HUES64 (cell line): ENCODE data around the gene MS4A14.

Experiments
- H3K27ac ChIP-seq: 2 replicates; pipeline ENCODE4 v1.7.0; 2013; ENCODE audit warnings: low read depth, low read length, inconsistent platforms
- H3K27me3 ChIP-seq: 2 replicates; pipeline ENCODE4 v1.6.1; 2013; ENCODE audit warnings: mild to moderate bottlenecking, low read length; ENCODE audit not compliant: insufficient read depth
- H3K36me3 ChIP-seq: 2 replicates; pipeline ENCODE4 v1.6.1; 2013; ENCODE audit warnings: mild to moderate bottlenecking, low read length; ENCODE audit not compliant: insufficient read depth
- H3K4me1 ChIP-seq: 2 replicates; pipeline ENCODE4 v1.6.1; 2013; ENCODE audit warnings: mild to moderate bottlenecking, low read length, moderate library complexity; ENCODE audit not compliant: insufficient read depth
- H3K4me3 ChIP-seq: 2 replicates; pipeline ENCODE4 v1.5.1; 2013; ENCODE audit warnings: mild to moderate bottlenecking, low read length, moderate library complexity
- H3K9ac ChIP-seq: 2 replicates; pipeline ENCODE4 v1.6.1; 2013; ENCODE audit warnings: mild to moderate bottlenecking, low read depth, low read length
- H3K9me3 ChIP-seq: 2 replicates; pipeline ENCODE4 v1.6.1; 2013; ENCODE audit warnings: low read depth, low read length; ENCODE audit not compliant: insufficient read depth
- WGBS: fragments of 150-250, 120-280 bp; methylation state at CpG from one replicate; pipeline ENCODE4 v1.1.7; 2013; ENCODE audit warnings: missing lambda C conversion rate; 5-methylcytosine and 5-hydroxymethylcytosine counted together

MS4A14 gene

DNA sequence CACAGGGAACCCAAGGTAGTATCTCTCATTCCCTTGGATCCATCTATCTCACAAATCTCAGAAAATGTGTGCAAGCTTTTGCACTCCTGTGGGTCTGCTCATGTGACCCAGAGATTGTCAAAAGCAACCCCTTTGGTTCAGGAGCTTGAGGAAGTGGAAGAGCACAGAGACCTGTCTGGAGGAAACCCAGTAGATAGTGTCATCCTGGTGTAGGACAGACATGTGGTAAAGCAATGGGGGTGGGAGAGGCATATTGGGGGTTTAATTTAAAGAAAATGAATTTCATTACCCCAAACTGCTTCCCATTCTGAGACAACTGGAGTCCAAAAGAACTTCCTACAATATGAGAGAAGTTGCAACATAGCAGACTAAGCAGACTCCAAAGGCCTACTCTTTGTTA, 5.8 kb upstream of the MS4A14 start:
- Histone ChIP-seq H3K36me3 (no peaks in the 10 kb centered on the region), H3K9ac (no peak overlapping the region), H3K9me3 (no peaks in the 10 kb centered on the region), H3K4me3 (no peak overlapping the region), H3K4me1 (no peaks in the 10 kb centered on the region), H3K27me3 (no peaks in the 10 kb centered on the region), H3K27ac (no peak overlapping the region)

DNA sequence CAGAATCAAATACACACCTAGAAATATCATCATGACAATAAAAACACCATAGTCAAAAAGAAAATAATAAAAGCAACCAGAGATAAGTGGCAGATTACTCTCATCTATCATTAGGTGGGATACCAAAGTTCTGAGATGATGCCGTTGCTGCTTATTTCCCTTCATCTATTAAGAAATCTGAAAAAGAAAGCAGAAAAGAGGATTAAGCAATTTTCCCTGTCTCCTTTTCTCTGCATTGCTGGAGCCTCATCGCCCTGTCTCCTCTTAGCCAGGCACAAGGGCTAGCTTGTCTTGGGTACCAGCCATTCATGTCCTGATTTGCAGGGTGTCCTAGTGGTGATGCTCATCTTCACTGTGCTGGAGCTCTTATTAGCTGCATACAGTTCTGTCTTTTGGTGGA, 3.9 kb upstream of the MS4A14 start:
- no peaks in the 10 kb centered on the region for H3K27me3 ChIP-seq
- H3K4me1 ChIP-seq: no peaks in the 10 kb centered on the region
- WGBS: 94% methylated on average over 2 of the region's 2 CpGs
- no peaks in the 10 kb centered on the region for H3K9me3 ChIP-seq
- no peak overlapping the region for H3K9ac ChIP-seq
- H3K4me3 ChIP-seq: no peak overlapping the region
- H3K36me3 ChIP-seq: no peaks in the 10 kb centered on the region
- H3K27ac ChIP-seq: no peak overlapping the region

- WGBS: 98% methylated on average over 5 of the region's 5 CpGs
- Histone ChIP-seq H3K9ac (no peak overlapping the region), H3K36me3 (no peaks in the 10 kb centered on the region), H3K27me3 (no peaks in the 10 kb centered on the region), H3K27ac (no peak overlapping the region), H3K4me3 (no peak overlapping the region), H3K9me3 (no peaks in the 10 kb centered on the region), H3K4me1 (no peaks in the 10 kb centered on the region)
Observed at GRCh38 chr11:60393016-60393415, 3.2 kb upstream of the MS4A14 start.

DNA sequence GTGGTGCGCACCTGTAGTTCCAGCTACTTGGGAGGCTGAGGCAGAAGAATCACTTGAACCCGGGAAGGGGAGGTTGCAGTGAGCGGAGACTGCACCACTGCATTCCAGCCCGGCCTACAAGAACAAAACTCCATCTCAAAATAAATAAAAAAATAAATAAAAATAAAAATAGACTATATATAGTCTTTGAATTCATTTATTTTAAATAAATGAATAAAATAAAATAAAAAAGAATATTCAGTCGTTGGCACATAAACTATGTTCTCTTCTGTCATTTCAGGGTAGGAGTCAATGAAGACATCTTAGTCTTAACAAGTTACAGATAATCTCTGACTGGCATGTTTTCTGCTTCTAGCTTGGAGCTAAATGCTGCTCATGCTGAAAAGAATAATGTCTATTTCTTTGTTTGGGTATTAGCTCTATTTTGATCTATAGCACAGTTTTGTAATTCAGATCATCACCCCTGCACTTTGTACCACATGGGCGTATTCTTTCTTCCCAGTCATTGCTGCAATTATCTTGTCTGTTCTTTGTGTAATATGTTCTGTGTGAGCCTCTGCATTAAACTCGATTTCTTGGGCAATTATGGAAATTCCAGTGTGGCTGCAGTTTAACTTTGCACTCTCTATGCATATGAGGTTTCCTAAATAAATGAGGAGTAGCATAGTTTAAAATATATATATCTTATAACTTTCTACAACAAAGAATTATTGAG, 1.4 kb upstream of the MS4A14 start:
- Histone ChIP-seq H3K36me3 (no peaks in the 10 kb centered on the region), H3K27me3 (no peaks in the 10 kb centered on the region), H3K4me3 (no peak overlapping the region), H3K4me1 (no peaks in the 10 kb centered on the region), H3K27ac (no peak overlapping the region), H3K9me3 (no peaks in the 10 kb centered on the region), H3K9ac (no peak overlapping the region)
- 95% methylated on average over 6 of the region's 7 CpGs for WGBS

DNA sequence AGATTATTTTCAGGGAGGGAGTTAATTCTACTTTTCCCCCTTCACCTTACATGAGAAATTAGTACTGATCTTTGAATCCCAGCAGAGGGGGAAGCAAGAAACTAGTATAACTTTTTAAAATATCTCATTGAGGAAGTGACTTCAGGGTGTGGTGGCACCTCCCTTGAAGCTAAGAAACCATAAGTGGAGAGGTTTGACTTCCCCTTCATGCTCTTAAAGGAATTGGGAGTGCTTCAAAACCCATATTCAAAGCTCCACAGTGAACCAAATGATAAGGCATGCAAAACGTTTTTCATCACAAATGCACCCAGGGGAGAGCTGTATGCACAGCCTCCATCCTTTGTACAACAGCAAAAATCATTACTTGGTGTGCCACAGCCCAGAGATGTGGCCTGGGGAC, 540 bp downstream of the MS4A14 start:
- H3K4me1 ChIP-seq: no peaks in the 10 kb centered on the region
- 0 out of 2 replicates have a peak, but pooled peaks cover 6% of the 10 kb centered on the region for H3K9me3 ChIP-seq
- H3K9ac ChIP-seq: no peak overlapping the region
- WGBS: 24% methylated on average over 1 of the region's 1 CpG
- no peaks in the 10 kb centered on the region for H3K27me3 ChIP-seq
- no peaks in the 10 kb centered on the region for H3K36me3 ChIP-seq
- H3K27ac ChIP-seq: no peak overlapping the region
- no peak overlapping the region for H3K4me3 ChIP-seq

GRCh38 chr11:60420015-60420414, 23.8 kb downstream of the MS4A14 start:
- WGBS: 45% methylated on average over 2 of the region's 2 CpGs
- H3K36me3 ChIP-seq: no peaks in the 10 kb centered on the region
- H3K27me3 ChIP-seq: no peaks in the 10 kb centered on the region
- H3K27ac ChIP-seq: no peak overlapping the region
- H3K9me3 ChIP-seq: peaks cover 10% of the 10 kb centered on the region; the same call in 1 of the 2 replicates
- no peaks in the 10 kb centered on the region for H3K4me1 ChIP-seq
- no peak overlapping the region for H3K9ac ChIP-seq
- no peak overlapping the region for H3K4me3 ChIP-seq

DNA sequence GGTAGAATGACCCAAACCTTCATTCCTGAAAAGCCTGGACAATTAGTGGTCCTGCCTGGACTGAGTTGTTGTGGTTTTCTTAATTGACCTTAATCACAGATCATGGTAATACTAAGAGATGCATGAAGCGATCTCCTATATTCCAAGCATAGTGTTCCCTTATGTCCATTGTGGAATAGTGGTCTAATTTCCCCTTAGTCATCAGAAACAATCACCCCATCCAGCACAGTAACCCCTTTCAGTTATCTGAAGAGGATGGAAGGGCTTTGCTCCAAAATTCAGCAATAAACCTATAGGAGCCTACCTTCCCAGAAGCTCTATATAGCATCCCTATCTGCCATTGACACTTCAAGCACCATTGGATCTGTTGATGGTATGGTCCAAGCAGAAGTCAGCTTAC, 26.4 kb downstream of the MS4A14 start:
- WGBS: no CpG with 5 or more reads among the region's 1 CpG
- Histone ChIP-seq H3K4me1 (no peaks in the 10 kb centered on the region), H3K9ac (no peak overlapping the region), H3K27ac (no peak overlapping the region), H3K36me3 (no peaks in the 10 kb centered on the region), H3K9me3 (peaks cover 10% of the 10 kb centered on the region; the same call in 1 of the 2 replicates), H3K4me3 (no peak overlapping the region), H3K27me3 (no peaks in the 10 kb centered on the region)

DNA sequence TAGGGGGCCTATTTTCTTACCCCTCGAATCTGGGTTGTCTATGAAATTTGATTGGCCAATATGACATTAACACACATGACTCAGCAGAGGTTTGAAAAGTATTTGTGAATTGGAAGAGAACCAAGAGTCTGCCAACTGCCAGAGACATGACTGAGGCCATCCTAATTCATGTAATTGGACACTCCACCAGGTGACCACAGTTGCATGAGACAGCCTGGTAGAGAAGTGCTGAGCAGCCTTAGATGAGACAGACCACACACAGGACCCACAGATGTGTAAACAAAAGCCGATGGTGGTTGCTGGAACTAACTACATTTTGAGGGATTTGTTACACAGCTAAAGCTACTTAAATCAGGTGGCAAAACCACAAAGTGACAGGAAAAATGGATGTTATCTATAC, 32.3 kb downstream of the MS4A14 start:
- Histone ChIP-seq H3K4me1 (no peaks in the 10 kb centered on the region; the same call in 1 of the 2 replicates), H3K36me3 (no peaks in the 10 kb centered on the region), H3K27ac (no peak overlapping the region), H3K9me3 (no peaks in the 10 kb centered on the region), H3K9ac (no peak overlapping the region), H3K27me3 (no peaks in the 10 kb centered on the region), H3K4me3 (no peak overlapping the region)
- 81% methylated on average over 2 of the region's 2 CpGs for WGBS

DNA sequence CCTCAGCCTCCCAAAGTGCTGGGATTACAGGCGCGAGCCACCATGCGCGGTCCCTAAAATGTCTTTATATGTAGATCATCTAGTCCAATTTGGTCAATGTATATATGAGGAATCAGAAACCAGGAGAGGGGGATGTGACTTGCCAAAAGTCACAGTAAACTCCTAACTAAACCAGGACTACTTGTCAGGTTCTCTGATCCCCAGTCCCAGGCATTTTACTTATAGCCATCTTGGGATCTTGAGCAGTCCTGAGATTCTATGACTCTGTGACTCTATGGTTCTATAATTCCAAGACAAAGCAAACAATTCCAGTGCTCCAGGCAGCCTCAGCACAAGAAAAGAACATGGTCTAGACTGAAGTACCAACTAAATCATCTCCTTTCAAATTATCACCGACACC, 33.0 kb downstream of the MS4A14 start, which contains the start of gene MS4A5:
Gene MS4A5 (plus strand): TSS at position 301 of the 400 bp plus-strand sequence. CDS start 103 bp downstream, outside the sequence.
- 99% methylated on average over 5 of the region's 5 CpGs for WGBS
- Histone ChIP-seq H3K4me1 (no peaks in the 10 kb centered on the region; the same call in 1 of the 2 replicates), H3K36me3 (no peaks in the 10 kb centered on the region), H3K27me3 (no peaks in the 10 kb centered on the region), H3K27ac (no peak within 1 kb of the TSS), H3K9ac (no peak within 1 kb of the TSS), H3K9me3 (no peaks in the 10 kb centered on the region), H3K4me3 (no peak within 1 kb of the TSS)

DNA sequence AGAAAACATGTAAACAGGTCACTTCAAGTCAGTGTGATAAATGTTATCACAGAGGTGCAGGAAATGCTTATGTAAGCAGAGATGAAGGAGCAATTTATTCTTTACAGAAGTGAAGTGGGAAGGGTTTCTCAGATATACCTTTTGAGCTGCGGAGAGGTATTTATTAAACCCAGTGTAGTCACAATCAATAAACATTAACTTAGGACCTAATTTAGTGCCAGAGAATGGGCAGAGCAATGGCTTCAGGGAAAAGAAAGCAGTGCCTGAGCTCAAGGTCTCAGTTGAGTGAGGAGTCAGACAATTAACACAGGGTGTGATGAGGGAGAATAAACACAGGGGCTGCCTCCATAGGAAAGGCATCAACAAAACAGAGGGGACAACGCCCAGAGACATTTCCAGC, 35.0 kb downstream of the MS4A14 start:
- no peaks in the 10 kb centered on the region; the same call in 1 of the 2 replicates for H3K4me1 ChIP-seq
- no peaks in the 10 kb centered on the region for H3K27me3 ChIP-seq
- no peak overlapping the region for H3K9ac ChIP-seq
- no peaks in the 10 kb centered on the region for H3K36me3 ChIP-seq
- H3K27ac ChIP-seq: no peak overlapping the region
- peaks cover 3% of the 10 kb centered on the region; the same call in 1 of the 2 replicates for H3K9me3 ChIP-seq
- 86% methylated on average over 1 of the region's 2 CpGs for WGBS
- H3K4me3 ChIP-seq: no peak overlapping the region

DNA sequence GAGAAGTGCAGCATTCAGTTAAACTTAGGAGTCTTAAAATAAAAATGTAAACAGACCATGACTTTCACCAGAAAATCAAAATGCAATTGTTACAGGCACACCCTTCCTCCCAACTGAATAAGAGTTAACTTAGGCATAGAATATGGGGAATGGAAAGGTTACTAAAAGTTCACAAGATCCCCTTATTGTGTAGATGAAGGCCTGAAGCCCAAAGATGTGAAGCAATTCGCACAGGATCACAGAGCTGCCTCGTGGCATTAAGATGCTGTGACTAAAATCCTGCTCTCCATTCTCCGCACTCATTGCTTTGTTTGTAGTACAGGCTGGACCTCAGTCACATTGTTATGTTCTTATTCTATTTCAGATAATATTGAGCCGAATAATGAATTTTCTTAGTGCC, 37.1 kb downstream of the MS4A14 start:
- Histone ChIP-seq H3K4me1 (no peaks in the 10 kb centered on the region; the same call in 1 of the 2 replicates), H3K9ac (no peak overlapping the region), H3K9me3 (peaks cover 3% of the 10 kb centered on the region; the same call in 1 of the 2 replicates), H3K4me3 (no peak overlapping the region), H3K27me3 (no peaks in the 10 kb centered on the region), H3K36me3 (no peaks in the 10 kb centered on the region), H3K27ac (no peak overlapping the region)
- 73% methylated on average over 4 of the region's 4 CpGs for WGBS

DNA sequence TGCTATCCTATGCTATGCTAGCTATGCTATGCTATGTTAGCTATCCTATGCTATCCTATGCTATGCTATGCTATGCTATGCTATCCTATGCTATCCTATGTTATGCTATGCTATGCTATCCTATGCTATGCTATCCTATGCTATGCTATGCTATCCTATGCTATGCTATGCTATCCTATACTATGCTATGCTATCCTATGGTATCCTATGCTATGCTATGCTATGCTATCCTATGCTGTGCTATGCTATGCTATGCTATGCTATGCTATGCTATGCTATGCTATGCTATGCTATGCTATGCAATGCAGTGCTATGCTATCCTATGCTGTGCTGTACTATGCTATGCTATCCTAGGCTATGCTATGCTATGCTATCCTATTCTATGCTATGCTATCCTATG, 50.8 kb downstream of the MS4A14 start:
- H3K27ac ChIP-seq: no peak overlapping the region
- no peaks in the 10 kb centered on the region for H3K9me3 ChIP-seq
- H3K36me3 ChIP-seq: no peaks in the 10 kb centered on the region
- H3K9ac ChIP-seq: no peak overlapping the region
- no peak overlapping the region for H3K4me3 ChIP-seq
- H3K4me1 ChIP-seq: no peaks in the 10 kb centered on the region
- no peaks in the 10 kb centered on the region for H3K27me3 ChIP-seq
